ENCODE measurements around the gene THSD1.

GRCh38 chr13:52428295-52428694 lies 22.3 kb upstream of the THSD1 start:
- TF ChIP-seq CTCF (IDR thresholded peaks at IDR 0.05) (no peak), POLR2A (IDR thresholded peaks at IDR 0.05) (no peak), EP300 (IDR thresholded peaks at IDR 0.05; ENCODE audit: low read depth) (no peak)
